GM04504 (cell line): ENCODE results near the gene TLCD1.

Source experiments
- DNase-seq: peaks from one replicate; pipeline ENCODE4 v3.0.0-alpha.2; 2012; ENCODE audit warnings: low read depth

TLCD1 gene, protein sequence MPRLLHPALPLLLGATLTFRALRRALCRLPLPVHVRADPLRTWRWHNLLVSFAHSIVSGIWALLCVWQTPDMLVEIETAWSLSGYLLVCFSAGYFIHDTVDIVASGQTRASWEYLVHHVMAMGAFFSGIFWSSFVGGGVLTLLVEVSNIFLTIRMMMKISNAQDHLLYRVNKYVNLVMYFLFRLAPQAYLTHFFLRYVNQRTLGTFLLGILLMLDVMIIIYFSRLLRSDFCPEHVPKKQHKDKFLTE

DNA sequence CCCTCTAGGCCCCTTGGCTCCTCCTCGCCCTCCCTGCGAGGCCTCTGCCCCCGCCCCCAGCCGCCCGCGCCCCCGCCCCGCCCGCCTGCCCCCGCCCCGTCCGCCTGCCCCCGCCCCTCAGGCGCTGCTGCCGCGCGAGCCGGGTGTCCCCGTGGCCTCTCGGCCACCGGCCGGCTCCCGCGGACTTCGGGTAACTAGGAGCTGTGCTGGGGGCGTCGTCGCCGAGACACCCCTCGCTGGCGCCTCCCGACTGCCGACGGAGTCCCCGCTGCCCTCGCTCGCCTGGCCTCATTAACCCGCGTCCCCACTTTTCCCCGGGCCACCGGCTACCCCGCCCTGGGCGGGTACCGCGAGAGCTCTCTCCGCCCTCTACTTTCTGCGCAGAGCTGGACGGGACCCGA is at the start of gene TLCD1:
TSS of gene TLCD1 (minus strand) at position 8 of the 401 bp plus-strand sequence. CDS start 136 bp downstream, outside the sequence.
- DNase-seq, result no peak

DNA sequence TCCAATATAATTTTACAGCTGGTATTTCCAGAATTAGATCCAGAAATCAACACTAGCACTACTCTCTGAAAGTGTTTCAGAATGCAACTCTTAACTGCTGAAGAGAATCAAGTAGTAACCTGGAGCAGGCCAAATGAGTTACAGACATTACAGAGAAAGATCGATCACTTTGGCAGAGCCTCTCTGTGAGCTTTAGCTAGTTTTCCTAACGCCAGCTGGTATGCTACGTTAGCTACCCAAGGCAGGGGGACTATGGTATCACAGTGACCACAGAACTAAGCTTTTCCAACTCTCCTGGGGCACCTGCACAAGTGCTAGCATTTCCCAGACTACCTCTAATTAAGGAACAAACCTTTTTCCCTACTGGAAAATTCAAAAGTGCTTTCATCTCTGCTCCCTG is 48.2 kb upstream of the TLCD1 start:
- no peak for DNase-seq

DNA sequence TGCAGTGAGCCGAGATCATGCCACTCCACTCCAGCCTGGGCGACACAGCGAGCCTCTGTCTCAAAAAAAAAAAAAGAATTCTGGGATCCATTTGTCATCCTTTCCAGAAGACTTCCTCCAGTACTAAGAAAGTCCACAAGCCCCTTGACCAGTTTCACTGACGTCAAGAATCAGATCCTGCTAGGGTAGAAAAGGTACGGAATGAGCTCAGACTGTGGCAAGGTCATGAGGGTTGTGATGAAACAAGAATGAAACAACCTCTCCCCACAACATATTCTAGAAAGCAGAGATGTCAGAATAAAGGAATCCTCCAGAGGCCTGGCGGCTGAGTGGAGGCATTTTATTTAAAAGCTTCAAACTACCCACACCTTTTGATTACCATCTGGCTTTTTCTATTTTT is 47.7 kb upstream of the TLCD1 start:
- no peak for DNase-seq

DNA sequence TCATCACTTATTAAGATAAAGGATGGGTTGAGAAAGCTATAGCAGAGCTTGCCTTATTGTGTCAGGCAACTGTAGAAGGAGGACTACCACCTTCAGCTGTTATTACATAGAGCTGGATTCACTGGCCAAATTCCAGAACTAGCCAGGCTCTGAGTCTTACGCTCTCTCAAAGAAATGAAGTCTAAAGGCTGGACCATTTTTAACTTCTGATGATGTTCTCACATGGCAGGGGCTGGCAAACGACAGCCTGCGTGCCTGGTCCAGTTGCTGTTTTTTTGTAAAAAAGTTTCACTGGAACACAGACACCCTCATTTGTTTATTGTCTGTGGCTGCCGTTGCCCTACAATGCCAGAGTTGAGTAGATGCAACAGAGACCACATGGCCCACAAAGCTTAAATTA is 39.0 kb upstream of the TLCD1 start:
- no peak for DNase-seq

DNA sequence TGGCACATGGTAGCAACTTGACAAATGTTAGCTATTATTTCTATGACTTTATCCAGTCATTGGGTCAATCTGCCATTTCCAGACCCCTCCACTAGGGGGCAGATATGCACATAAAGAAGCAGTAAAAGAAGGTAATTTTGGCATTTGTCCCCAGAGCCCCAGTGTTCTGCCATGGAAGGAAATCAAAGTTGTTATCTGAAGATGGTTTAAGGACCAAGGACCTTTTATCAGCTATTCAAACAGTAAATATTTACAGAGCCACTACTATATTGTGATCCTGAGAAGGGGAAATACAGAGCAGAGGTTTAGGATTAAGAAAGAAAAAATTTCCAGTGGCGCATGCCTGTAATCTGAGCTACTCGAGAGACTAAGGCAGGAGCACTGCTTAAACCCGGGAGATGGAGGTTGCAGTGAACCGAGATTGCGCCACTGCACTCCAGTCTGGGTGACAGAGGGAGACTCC is 37.8 kb upstream of the TLCD1 start:
- peak; percentile 58 for DNase-seq

DNA sequence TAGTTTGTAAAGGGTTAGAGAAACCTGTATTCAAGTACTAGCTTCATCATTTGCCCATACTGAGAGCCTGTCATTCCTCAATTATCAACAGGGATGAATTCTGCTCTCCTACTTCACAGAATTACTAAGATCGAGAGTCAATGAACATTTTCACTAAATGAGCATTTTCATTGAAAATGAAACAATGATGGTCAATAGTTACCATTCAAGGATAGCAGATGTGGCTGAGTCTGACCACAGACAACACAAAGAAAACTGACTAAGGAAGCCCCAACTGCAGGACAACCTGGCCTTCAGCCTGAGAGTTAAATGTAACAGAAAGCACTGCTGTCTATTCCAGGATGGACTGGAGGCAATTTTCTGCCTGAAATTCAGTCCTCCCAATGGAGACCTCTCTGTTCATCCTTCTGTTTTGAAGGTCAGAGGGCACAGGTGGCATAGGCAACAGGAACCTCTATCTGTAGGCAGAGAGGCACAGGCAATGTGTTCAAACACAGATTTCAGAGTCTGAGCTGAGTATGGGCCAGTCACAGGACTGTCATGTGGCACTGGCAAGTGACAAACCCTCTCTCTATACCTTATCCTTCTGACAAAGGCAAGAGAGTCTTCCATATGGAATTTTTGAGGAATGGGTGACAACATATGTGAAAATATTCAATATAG is 37.2 kb upstream of the TLCD1 start:
- no peak for DNase-seq

DNA sequence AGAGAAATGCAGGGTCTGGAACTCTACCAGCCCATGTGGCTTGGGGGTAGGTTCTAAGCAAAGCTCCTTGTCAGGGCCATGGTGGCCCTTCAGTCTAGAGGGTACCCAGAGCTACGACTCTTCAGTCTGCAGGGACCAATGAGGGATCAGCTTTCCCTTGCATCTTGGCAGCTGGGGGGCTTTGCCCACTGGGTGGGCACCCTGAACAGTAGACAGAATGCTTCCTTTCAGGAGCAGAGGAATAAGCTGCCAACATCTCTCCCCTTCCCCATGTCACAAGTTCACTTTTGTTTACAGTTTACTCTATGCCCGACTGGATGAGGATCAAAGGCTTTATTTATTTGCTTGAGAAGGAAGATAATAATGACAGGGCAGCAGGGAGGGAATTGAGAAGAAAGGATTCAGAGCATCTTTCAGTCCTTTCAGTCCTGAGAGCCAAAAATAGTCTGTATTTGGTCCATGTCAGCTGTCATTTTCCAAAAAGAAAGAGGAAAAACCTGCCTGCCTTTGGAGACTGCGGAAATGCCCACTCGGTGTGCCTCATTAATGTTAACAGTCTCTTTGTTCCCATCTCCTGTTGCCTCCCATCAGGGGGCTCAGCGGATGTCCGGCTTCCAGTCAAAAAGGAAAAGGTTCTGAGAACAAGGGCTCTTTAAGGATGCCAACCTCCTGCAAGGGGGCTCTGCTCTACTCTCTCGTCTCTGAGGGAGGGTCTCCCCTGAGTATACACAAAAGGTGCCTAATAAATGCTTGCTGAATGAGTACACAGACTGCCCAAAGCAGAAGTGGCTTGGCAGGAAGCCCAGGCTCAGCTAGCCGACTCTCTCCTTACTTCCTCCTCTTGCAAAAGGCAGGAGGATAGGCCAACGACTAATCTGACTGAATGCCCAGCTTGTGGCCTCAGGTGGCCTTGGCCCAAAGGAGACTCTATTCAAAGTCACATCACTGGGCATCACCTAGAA is 34.8 kb upstream of the TLCD1 start:
- DNase-seq, result peak; percentile 48

DNA sequence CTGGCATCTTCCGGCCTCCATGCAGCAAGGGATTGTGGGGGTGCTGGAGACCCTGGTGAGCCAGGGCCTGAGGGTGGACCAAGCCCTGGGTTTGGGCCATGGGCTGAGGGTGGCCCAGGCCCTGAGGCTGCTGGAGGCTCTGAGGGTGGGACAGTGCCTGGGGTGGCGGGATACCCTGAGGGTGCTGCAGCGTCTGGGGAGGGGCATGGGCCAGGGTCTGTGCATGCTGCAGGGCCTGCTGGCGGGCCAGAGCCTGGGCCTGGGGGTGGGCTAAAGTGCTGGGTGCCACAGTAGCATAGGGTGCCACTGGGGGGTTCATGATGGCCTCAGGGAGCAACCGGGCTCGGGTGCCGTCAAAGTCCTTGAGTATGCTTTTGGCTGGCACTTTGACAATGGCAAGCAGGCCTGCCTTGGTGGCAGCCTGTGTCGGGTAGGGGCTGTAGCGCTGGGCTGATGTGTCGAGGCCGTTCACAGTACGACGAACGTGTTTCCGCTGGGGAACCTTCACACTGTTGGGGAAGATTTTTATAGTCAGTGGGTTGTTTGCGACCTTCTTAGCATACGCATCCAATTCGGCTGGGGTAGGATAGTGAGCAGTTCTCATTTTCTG is 33.3 kb upstream of the TLCD1 start:
- DNase-seq, result no peak

DNA sequence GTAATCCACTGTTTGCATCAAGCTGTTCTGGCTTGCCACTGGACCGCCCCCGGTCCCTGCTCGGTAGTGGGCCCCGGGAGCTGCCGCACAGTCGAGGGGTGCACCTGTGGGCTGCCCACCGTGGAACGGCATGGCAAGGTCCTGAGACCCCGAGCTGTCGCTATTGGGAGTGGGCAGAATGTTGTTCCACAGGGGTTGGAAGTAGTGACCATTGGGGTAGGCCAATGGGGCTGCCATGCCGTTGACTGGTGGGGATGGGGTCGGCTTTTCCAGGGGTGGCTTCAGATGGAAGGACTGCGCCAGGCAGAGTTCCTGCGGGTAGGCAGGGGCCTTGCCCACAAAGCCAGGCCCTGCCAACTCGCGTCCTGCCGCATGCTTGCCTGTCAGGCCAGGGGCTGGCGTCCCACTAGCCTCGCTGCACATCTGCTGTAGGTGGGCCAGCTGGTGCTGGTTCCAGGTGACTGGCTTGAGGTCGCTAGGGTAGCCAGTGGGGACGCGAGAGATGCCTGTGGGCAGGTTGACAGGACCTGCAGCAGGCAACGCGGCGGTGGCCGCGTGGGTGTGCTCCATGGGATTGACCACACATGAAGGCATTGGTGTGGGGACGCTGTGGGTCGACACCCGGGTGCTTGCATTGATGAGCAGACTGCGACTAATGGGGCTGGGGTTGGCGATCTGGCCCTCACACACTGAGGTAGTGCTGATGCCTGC is 32.5 kb upstream of the TLCD1 start:
- no peak for DNase-seq

DNA sequence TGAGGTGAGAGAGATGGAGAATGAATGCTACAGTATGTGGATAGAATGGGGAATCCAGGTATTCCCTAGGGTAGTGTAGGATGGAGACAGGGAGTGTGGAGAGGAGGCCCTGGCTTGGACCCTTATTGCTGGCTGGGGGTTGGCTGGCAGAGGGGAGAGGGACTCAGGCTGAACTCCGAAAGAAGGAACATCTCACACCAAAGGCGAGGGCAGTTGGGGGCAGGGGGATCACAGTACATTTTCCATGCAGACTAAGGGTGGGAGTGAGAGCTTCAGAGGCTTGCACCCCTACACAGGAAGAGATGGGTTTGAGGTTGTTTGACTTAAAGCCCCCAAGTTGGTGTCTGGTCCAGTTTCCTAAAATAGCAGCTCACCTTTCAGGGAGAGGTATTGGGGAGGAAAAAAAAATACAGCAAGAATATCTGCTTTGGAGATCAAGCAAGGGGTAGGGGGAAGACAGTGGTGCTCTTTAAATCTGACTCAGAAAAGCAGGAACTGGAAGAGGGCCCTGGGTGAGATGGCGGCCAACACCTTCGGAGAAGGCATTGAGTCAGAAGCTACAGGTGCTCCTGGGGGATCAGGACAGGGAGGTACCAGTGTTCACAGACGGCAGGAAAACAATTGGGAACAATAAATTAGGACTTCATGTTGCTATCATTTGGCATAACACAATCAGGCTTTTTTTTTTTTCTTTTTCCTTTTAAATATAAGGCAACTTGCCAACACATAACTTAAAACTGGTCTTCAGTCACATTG is 30.2 kb upstream of the TLCD1 start:
- no peak for DNase-seq

DNA sequence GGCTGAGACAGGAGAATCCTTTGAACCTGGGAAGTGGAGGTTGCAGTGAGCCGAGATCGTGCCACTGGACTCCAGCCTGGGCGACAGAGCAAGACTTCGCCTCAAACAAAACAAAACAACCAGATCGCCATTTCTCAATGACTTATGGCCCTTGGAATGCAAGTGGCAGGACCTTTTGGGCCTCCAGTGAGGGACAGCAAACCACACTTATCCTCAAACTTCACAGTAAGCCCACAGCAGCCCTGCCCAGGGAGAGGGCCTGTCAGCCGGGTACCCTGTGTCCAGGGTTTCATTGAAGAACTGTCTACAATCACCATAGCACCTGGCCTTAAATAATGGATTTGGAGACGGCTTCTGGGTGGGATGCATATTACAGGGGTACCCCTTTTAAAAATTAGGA is 29.5 kb upstream of the TLCD1 start:
- no peak for DNase-seq

DNA sequence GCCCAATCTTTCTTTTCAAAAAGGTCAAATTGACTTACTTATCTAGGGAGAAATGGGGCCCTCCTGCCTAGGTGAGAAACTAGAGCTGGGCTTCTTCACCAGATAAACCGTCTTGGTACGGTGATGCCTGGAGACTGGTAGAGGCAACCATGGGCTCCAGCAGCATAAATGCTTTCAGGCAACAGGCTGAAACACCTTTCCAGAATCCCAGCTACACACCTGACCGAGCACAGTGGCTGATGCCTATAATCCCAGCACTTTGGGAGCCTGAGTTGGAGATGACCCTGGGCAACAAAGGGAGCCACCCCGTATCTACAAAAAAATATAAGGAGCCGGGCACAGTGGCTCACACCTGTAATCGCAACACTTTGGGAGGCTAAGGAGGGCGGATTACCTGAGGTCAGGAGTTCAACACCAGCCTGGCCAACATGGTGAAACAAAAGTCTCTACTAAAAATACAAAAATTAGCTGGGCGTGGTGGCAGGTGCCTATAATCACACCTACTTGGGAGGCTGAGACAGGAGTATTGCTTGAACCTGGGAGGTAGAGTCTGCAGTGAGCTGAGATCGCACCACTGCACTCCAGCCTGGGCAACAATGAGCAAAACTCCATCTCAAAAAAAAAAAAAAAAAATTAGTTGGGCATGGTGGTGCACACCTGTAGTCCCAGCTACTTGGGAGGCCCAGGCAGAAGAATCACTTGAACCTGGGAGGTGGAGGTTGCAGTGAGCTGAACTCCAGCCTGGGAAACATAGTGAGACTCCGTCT is 25.8 kb upstream of the TLCD1 start:
- no peak for DNase-seq

DNA sequence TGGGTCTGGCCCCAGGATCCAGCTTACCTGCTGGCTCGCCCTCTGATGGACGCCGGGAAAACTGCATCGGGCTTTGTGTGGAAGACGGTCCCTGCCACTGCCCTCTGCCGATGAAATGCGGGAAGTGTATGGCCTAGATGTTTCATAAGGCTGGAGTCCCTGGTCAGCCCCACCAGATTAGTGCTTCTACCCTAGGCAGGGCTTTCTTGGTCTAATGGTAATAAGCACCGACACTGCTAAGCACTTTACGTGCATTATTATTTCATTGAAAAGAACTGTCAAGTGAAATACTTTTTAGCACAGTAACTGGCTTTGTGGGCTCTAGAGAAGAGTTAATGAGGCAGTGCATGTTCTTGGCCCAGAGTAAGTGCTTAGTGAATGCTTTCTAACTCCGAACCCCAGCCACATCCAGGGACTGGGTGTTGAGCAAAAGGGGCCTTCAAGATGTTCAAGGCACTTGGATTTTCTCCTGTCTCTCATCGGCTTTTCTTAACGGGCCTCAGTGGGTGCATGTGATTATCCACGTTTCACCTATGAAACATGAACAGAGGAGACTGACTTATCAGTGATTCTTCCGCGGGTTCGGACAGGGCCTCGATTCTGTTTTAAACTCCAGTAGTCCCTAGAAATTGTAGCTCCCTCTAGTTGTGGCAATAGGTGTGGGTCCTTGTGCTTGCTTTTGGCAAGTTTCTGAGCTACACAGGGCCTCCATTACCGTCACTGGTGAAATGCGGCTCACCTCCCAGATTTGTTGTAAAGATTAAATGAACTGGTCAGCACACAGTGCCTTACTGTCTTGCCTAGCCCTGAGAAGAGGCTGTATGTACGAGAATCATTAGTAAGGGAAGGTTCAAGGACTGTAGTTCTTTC is 24.4 kb upstream of the TLCD1 start:
- DNase-seq, result peak; percentile 80

DNA sequence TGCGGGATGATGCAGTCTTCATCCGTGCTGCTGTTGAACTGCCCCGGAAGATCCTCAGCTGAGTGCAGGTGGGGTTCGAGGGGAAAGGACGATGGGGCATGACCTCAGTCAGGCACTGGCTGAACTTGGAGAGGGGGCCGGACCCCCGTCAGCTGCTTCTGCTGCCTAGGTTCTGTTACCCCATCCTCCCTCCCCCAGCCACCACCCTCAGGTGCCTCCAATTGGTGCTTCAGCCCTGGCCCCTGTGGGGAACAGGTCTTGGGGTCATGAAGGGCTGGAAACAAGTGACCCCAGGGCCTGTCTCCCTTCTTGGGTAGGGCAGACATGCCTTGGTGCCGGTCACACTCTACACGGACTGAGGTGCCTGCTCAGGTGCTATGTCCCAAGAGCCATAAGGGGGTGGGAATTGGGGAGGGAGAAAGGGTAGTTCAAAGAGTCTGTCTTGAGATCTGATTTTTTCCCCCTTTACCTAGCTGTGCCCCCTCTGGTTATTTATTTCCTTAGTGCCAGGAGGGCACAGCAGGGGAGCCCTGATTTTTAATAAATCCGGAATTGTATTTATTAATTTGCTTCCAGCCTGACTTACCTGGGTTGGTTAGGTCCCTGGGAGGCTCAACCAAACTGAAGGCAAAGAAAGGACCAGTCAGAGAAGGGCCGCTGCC is 23.6 kb upstream of the TLCD1 start:
- no peak for DNase-seq

DNA sequence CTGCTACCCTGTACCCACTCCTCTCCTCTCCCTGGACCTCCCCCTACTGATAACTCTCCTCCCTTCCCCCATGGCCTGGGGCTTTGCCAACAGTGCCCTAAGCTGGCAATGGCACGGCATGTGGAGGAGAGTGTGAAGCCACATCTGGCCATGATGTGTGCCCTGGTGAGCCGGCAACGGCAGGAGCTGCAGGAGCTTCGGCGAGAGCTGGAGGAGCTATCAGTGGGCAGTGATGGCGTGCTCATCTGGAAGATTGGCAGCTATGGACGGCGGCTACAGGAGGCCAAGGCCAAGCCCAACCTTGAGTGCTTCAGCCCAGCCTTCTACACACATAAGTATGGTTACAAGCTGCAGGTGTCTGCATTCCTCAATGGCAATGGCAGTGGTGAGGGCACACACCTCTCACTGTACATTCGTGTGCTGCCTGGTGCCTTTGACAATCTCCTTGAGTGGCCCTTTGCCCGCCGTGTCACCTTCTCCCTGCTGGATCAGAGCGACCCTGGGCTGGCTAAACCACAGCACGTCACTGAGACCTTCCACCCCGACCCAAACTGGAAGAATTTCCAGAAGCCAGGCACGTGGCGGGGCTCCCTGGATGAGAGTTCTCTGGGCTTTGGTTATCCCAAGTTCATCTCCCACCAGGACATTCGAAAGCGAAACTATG is 23.0 kb upstream of the TLCD1 start:
- no peak for DNase-seq

DNA sequence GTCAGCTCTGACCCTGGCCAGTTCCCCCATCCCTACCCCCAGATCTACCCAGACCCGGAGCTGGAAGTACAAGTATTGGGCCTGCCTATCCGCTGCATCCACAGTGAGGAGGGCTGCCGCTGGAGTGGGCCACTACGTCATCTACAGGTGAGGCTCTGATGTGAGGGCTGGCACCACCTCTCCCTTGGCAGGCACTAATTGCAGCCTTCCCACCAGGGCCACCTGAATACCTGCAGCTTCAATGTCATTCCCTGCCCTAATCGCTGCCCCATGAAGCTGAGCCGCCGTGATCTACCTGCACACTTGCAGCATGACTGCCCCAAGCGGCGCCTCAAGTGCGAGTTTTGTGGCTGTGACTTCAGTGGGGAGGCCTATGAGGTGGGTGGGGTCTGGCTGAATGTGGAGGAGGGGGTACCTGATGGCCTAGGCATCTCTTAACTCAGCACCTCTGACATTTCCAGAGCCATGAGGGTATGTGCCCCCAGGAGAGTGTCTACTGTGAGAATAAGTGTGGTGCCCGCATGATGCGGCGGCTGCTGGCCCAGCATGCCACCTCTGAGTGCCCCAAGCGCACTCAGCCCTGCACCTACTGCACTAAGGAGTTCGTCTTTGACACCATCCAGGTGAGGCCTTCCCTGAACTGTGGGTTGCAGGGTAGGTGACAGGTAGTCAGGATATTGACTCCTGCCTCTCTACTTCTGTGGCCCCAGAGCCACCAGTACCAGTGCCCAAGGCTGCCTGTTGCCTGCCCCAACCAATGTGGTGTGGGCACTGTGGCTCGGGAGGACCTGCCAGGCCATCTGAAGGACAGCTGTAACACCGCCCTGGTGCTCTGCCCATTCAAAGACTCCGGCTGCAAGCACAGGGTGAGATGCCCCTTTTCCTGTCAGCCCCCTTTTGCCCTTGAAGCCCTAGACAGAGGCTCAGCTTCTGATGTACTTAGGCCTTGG is 22.0 kb upstream of the TLCD1 start:
- DNase-seq, result no peak
